Bronchial epithelial cell (primary cell): ENCODE data around the gene DOLK. TPM values are rescaled to one million over a fixed set of nuclear protein-coding genes. Genes with fewer than 3 reads are reported as not detected.

ENCODE experiments used
- DNase-seq: peaks from one replicate; pipeline ENCODE4 v3.0.0-alpha.2; 2010; ENCODE audit warnings: low read depth
- FAIRE-seq: peaks from 2 replicates; lab custom pipeline; 2011; peaks lifted over from hg19 to GRCh38; lab: Jason Lieb, UNC
- H3K27me3 ChIP-seq: 2 replicates; pipeline ENCODE4 v1.5.1; 2011; ENCODE audit warnings: low read length; ENCODE audit not compliant: control insufficient read depth, insufficient read depth
- H3K36me3 ChIP-seq: 2 replicates; pipeline ENCODE4 v1.5.1; 2011; ENCODE audit warnings: low read length; ENCODE audit not compliant: control insufficient read depth, insufficient read depth
- H3K4me3 ChIP-seq: 2 replicates; pipeline ENCODE4 v1.5.1; 2011; ENCODE audit warnings: mild to moderate bottlenecking, low read depth, low read length, control low read depth
- total RNA-seq: library from RNA; depleted of rRNA; stranded (reverse); fragments of >200 nt; gene quantifications from 2 replicates; pipeline ENCODE4 v1.2.1, GENCODE V29; 2014
- TF ChIP-seq, protein P1 (sequence below): IDR thresholded peaks from 2 replicates; pipeline ENCODE4 v1.5.1; 2011; ENCODE audit warnings: mild to moderate bottlenecking, moderate library complexity, low read length, control low read depth, inconsistent platforms; ENCODE audit not compliant: insufficient read depth, severe bottlenecking

DOLK gene
- total RNA-seq, result 22.6 and 24.6 TPM in 2 replicates

DNA sequence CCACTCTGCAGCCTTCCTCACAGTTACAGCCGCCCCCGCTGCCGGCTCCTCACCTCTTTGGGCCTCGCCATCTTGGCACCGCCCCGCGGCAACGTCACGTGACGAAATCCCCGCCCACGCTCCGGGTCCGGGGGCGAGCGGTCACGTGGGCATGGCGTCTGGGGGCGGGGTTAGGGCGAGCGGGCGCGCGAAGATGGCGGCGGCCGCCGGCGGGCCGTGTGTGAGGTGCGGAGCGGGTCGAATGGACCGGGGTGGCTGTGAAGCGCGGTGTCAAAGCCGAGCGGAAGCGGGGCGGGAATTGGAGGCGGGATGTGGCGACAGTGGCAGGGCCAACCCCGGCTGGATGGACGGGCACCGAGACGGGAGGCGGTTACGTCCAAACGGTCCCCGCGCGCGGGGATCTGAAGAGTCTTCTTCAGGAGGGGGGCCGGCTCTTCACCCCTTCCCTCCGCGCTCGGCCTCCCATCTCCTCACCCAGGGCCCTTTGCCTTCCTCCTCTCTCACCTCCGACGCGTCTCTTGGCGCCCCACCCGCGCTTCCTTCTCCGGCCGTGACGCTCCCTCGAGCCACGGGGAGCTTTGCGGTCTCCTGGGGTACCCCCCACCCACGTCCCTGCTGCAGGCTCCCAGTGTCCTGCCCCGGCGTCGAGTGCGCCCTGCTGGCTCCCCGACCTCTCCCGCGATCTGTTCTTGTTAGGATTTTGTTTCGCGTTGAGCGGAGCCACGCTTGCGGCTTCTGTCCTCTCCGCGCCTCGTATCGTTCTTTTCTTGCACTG, at the start of gene DOLK, which contains the start of gene NUP188:
DOLK (minus strand) TSS at position 77 of the 775 bp plus-strand sequence. CDS start 300 bp downstream, outside the sequence.
NUP188 (plus strand) TSS at position 173 of the 775 bp plus-strand sequence; CDS start at position 194, 21 bp downstream.
- H3K36me3 ChIP-seq, result peaks cover 7% of the 10 kb centered on the region
- TF ChIP-seq, protein P1, sequence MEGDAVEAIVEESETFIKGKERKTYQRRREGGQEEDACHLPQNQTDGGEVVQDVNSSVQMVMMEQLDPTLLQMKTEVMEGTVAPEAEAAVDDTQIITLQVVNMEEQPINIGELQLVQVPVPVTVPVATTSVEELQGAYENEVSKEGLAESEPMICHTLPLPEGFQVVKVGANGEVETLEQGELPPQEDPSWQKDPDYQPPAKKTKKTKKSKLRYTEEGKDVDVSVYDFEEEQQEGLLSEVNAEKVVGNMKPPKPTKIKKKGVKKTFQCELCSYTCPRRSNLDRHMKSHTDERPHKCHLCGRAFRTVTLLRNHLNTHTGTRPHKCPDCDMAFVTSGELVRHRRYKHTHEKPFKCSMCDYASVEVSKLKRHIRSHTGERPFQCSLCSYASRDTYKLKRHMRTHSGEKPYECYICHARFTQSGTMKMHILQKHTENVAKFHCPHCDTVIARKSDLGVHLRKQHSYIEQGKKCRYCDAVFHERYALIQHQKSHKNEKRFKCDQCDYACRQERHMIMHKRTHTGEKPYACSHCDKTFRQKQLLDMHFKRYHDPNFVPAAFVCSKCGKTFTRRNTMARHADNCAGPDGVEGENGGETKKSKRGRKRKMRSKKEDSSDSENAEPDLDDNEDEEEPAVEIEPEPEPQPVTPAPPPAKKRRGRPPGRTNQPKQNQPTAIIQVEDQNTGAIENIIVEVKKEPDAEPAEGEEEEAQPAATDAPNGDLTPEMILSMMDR, result no peak
- no peak for FAIRE-seq
- peak; percentile 73 for DNase-seq
- H3K4me3 ChIP-seq, result peak within 1 kb of the TSS; percentile 87
- no peaks in the 10 kb centered on the region for H3K27me3 ChIP-seq

DNA sequence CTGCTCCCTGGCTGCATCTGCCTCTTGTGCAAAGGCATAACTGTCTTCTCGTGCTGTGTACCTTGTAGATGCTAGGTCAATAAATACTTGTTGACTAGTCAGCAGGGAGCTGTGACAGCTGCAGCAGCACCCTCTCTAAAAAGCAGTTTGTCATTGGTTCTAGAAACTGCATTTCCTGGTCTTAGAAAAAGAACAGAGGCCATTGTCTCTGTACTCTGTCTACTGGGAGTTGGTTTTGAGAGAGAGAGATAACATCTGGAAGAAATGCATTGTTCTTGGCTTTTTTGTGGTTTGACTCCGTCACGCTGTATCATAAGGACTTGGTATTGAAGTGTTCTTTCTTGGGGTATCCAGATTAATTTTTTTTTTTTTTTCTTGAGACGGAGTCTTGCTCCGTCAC, 48.4 kb upstream of the DOLK start:
- no peak for FAIRE-seq

DNA sequence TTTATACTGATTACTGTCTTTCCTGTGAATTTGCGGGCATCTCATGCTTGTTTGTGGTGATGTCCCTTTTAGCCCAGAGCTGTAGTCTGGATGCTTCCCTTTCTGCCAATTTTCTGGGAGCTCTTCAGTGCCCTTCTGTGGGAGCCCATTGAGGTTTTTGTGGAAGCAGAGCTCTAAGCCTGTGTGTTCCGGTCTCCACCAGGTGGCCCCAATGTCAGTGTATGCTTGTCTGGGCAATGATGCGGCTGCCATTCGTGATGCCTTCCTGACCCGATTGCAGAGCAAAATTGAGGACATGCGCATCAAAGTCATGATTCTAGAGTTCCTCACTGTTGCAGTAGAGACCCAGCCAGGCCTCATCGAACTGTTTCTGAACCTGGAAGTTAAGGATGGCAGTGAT, 45.6 kb upstream of the DOLK start:
- no peak overlapping the region for H3K4me3 ChIP-seq
- TF ChIP-seq, protein P1, result peak; percentile 47
- DNase-seq (peak; percentile 13), FAIRE-seq (no peak)
- no peaks in the 10 kb centered on the region for H3K27me3 ChIP-seq
- peaks cover 36% of the 10 kb centered on the region for H3K36me3 ChIP-seq

More for the DNA sequence above, 48.4 kb upstream of the DOLK start:
- Histone ChIP-seq H3K4me3 (no peak overlapping the region), H3K36me3 (peaks cover 44% of the 10 kb centered on the region), H3K27me3 (no peaks in the 10 kb centered on the region)
- no peak for DNase-seq
- TF ChIP-seq, protein P1, result no peak

DNA sequence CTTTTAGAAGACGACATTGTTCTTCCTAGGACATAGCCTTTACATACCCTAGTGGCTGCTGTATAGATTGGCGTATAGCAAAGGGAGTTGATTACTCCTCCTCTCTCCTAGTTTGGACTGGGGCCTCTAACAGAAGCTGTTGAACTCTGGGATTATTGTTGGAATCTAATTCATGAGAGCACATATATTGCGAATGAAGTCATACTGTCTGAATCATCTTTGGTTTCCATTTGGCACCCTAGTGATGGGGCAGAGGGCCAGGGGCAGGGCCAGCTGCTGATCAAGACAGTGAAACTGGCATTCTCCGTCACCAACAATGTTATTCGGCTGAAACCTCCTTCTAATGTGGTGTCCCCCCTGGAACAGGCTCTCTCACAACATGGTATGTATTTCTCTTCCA, 40.4 kb upstream of the DOLK start:
- FAIRE-seq (no peak), DNase-seq (peak; percentile 52)
- Histone ChIP-seq H3K27me3 (no peaks in the 10 kb centered on the region), H3K36me3 (peaks cover 23% of the 10 kb centered on the region), H3K4me3 (no peak overlapping the region)
- TF ChIP-seq, protein P1, result no peak

DNA sequence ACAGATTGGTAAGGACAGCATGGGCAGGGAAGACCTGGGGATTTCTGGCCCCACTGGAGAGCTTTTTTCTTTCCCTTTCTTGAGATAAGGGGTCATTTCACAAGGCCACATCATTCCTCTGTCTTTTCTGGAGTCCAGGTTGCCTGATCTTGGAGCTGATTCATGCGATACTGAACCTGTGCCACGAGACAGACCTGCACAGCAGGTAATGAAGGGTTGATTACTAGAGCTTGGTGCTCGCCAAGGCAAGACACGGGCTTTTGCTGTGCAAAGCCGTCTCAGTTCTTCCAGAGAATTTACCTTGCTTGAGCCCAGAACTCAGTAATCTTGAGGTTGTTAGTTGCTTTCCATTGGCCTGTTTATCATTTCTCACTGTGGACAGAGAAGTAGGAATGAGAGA, 39.3 kb upstream of the DOLK start:
- Histone ChIP-seq H3K4me3 (no peak overlapping the region), H3K27me3 (no peaks in the 10 kb centered on the region), H3K36me3 (peaks cover 26% of the 10 kb centered on the region)
- no peak for FAIRE-seq
- peak; percentile 8 for DNase-seq
- TF ChIP-seq, protein P1, result no peak
